Pulmonary artery endothelial cell (primary cell): ENCODE measurements around the gene PIEZO2. TPM values are rescaled to one million over a fixed set of nuclear protein-coding genes. Genes with fewer than 3 reads are reported as not detected.
"Not testable (repeated sequence)": the region's sequence is repeated elsewhere in the genome, so short reads cannot be mapped to it uniquely, and the experiment has no call there.

ENCODE experiments used
- DNase-seq: peaks from one replicate; pipeline ENCODE4 v3.0.0-alpha.2; 2011; ENCODE audit warnings: low read depth, low spot score
- total RNA-seq: library from RNA; depleted of rRNA; stranded (reverse); fragments of >200 nt; gene quantifications from 2 replicates; pipeline ENCODE4 v1.2.3, GENCODE V29; 2014

The PIEZO2 gene
- 15.2 and 63.7 TPM in 2 replicates for total RNA-seq

GRCh38 chr18:11149441-11150270, at the start of gene PIEZO2:
PIEZO2 (minus strand) TSS chr18:11149569; CDS start chr18:11148588, 981 bp downstream.
- peak; percentile 40 for DNase-seq

DNA sequence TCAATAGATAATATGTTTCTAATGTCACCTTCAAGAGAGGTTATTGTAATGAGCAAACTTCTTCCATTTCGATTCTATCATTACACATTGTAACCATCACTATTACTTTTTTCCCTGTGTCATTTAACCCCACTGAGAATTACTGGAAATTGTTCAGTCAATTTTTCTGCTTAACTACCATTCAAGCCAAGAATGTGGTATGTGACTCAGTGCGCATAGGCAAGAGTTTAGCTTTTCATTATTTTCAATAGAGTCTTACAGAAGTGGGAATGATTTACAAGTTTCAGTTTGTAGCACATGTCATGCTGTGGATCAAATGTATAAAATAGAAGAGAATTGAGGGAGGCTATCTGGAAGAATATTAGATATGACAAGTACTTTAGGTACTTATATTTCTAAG, 34.3 kb upstream of the PIEZO2 start:
- no peak for DNase-seq

DNA sequence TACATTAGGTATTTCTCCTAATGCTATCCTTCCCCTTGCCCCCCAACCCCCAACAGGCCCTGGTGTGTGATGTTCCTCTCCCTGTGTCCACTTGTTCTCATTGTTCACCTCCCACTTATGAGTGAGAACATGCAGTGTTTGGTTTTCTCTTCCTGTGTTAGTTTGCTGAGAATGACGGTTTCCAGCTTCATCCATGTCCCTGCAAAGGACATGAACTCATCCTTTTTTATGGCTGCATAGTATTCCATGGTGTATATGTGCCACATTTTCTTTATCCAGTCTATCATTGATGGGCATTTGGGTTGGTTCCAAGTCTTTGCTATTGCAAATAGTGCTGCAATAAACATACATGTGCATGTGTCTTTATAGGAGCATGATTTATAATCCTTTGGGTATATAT, 32.3 kb upstream of the PIEZO2 start:
- DNase-seq = not testable (repeated sequence)

DNA sequence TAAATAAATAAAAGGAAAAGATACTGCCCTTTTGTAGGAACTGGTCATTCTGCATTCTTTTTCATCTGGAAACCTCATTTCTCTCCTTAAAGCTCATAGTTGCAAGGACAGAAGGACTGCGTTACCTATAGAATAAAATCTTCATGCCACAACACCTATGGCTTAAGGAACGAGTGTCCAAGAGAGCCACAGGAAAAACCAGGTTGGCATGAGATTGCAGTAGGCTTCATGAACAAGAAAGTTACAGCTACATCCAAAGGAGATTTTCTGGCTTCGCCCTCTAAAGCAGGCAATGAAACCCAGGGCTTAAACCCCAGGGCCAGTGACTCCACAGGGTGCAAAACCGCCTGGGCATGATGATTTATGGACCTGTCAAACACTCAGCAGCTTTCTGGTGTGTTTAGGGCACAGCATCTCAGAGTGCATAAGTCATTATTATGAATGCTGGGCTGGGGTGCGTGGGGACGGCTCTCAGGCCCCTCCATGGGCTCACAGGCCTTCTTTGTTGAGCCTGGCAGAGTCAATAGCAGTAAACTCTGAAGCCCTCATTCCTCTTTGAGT, 30.7 kb upstream of the PIEZO2 start:
- no peak for DNase-seq

DNA sequence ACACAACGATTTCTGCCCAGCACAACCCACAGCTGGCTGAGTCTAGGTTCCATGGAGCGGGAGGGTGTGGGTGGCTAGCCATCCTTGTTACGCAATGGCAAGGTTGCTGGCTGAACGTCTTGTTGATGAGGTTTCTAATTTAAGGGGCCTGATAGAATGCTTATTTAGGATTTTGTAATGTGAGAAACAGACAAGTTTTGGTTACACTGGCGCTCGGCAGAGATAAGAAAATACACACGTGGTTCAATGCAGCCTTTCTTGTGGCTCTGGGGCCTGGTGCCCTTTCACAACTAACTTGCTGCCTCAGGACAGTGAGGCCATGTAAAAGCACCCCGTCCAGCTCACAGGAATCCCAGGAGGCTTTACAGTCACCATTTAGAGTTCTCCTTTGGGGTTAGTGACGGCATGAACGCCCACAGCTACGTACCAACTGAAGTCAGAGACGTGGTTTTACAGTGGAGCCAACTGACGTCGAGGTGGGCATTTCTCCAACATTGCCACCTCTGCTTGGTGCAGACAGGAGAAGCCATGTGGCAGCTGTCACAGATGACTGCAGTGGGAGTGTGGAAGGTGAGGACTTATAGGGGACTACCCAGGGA, 29.7 kb upstream of the PIEZO2 start:
- no peak for DNase-seq

- DNase-seq = no peak
These were observed 28.0 kb upstream of the PIEZO2 start for GRCh38 chr18:11177382-11177781.

DNA sequence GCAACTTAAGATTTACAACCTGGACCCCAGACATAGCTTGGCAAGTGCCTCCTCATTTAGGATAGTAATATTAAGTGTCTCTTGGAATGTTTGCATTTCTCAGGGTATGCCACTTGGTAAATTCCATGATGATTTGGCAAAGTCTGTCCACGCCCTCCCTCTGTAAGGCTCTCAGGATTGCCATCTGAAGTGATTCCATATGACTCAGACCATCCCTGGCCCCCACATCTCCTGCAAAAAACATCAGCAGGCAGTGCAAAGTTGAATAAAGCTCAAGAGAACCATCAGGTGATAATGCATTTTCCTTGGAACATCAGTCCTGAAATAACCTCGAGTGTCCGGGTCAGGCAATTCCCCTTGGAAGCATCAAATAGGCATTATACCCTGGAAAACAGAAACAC, 27.1 kb upstream of the PIEZO2 start:
- DNase-seq = no peak

- no peak for DNase-seq
These were observed 26.1 kb upstream of the PIEZO2 start for GRCh38 chr18:11175266-11175979.

DNA sequence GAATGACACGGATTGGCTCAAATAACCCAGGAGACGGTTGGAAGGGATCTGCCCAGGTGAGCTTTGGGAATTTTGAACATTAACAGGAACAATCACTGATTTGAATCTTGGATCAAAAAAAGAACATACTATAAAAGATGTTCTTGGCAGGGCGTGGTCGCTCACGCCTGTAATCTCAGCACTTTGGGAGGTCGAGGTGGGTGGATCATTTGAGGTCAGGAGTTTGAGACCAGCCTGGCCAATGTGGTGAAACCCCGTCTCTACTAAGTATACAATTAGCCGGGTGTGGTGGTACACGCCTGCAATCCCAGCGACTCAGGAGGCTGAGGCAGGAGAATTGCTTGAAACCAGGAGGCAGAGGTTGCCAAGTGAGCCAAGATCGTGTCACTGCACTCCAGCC, 24.8 kb upstream of the PIEZO2 start:
- DNase-seq = not testable (repeated sequence)

DNA sequence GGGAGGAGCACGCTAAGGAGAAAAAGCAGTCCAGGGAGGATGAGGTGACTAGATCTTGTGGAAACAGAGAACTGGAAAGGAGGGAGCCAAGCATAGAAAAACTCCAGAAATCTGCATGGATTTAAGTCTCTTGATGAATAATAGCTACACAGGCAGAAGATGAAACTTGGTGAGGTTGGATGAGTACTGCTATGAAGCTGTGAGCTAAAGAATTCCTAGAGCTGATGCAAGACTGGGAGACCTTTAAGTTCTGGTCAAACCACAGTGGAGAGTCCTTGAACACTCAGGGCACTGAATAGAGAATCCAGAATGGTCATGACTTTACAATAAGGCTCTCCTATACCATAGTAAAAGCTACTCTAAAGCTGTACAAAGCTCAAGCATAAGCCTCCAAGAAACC, 18.4 kb upstream of the PIEZO2 start:
- no peak for DNase-seq

GRCh38 chr18:11165952-11166351, 16.6 kb upstream of the PIEZO2 start:
- no peak for DNase-seq

- DNase-seq = no peak
These were observed 15.8 kb upstream of the PIEZO2 start for GRCh38 chr18:11165138-11165537.

DNA sequence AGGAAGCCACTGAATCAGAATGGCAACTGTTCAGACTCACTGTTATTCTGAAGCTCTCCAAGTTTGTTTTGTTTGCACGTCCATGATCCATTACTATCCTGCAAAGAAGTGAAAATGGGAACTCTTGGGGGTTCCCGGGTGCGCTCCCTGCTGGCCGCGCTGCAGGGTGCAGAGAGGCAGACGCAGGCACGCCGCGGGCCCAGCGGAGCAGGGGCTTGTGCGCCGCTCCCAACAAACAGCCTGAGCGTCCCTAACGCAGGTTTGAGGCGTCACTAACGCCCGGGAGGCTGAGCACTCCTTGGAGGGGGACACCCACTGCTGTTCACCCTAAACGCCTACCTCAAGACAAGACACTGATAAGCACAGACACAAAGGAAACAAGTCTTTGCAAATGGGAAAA, 14.3 kb upstream of the PIEZO2 start:
- no peak for DNase-seq

DNA sequence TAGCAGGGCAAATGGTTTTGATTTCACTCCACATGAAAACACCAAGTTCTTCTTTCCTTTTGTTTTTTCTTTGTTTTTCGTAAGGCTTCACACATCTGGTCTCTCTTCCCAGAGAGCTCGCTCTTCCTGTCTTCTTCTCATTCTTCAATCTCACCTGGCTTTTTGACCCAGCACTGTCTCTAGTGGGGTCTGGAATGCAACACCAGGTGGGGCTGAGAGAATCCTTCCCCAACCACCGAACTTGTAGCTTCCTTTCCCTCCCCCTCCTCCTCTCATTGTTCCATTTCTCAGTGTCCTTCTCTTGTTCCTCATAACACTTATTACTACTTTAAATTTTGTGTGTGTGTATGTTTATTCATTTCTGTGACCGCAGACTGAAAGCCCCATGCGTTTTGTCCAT, 13.5 kb upstream of the PIEZO2 start:
- no peak for DNase-seq

DNA sequence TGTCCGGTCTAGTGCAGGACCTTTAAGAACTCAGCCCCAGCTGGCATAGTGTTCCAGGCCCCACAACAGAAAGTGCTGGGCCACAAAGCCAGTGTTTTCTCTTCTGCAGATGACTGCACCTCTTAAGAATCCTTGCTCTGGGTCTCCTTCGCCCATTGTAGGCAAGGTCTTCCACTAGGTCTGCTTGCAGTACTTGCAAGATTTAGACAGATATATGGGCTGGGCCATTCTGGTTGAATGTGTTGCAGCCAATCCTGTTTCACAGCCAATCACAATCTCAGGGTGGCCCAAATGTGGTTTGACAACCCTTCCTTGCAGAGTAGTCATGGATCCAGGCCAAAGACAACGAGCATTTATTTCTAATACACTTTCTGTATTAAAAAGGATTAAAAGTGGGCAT, 13.1 kb upstream of the PIEZO2 start:
- DNase-seq = no peak

GRCh38 chr18:11160313-11160712, 10.9 kb upstream of the PIEZO2 start:
- no peak for DNase-seq

- no peak for DNase-seq
These were observed 10.5 kb upstream of the PIEZO2 start for GRCh38 chr18:11159844-11160243.

DNA sequence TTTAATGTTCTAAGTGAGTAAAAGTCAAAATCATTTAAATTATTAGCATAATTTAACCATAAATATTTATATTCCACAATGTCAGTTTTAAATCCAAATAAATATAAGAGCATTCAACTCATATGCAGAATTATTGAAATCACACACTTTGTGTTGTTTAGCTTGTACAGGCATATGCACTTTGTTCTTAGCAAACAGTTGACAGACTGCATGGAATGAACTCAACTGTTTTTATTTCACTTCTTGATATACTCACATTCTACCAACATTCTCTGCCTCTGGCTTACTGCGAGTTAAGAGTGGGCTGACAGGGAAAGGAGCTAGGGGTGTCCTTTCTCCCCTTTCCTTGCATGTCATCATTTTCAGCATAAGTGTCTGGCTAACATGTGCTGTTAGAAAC, 7.6 kb upstream of the PIEZO2 start:
- no peak for DNase-seq

GRCh38 chr18:11155034-11155759, 5.8 kb upstream of the PIEZO2 start:
- DNase-seq = no peak

DNA sequence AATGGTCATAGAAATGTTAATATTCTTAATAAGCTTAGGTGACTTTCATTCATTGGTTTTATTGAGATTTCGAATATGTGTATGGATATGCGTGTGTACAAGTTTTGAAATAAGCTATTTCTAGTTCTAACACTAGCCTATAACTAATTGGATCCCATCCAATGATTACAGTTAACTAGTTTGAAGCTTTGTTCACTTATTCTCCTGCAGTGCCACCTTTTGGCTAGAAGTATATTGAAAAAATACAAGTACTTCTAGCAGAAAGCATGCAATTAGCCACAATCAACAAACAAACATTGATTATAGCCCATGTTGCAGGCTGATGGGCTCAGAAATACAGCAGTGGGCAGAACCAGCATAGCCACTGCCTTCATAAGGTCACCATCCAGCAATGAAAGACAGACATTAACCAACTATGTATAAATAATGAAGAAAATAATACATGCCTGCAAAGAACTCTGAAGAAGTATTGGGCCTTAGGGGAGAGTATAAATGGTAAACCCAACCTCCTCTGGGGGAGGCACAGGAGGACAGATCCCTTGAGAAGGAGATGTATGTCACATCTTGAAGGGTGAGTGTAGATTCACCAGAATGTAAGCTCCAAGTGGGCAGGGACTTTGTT, 5.1 kb upstream of the PIEZO2 start:
- peak; percentile 15 for DNase-seq

DNA sequence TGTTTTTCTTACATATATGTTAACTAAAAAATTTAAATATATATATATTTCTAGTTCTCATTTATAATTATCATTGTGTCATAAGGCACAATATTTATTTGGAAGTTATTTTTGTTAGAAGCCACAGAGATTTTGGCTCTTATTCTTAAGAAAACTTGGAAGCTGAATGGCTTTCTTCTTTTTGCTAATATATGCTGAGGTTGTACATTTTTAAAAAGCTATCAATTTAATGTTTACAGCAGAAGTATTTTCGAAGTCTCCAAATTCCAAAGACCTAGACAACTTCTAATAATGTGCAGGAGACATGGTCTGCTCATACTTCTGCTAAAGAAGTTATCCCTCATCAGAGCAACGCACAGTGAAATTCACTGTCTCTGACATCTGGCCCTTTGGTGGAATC, 3.7 kb upstream of the PIEZO2 start:
- no peak for DNase-seq
